Stimulated activated CD8-positive, alpha-beta memory T cell treated with anti-CD3 and anti-CD28 coated beads, Interleukin-15, amount 100 ng/mL, for 48 hours (primary cell): Measurements from ENCODE around the gene ASNSD1.

Source experiments
- DNase-seq, 2 donors: peaks; one replicate each; pipeline ENCODE4 v3.0.0-alpha.2; 2020; ENCODE audit warnings: low read depth in 2 of 2

ASNSD1 gene

DNA sequence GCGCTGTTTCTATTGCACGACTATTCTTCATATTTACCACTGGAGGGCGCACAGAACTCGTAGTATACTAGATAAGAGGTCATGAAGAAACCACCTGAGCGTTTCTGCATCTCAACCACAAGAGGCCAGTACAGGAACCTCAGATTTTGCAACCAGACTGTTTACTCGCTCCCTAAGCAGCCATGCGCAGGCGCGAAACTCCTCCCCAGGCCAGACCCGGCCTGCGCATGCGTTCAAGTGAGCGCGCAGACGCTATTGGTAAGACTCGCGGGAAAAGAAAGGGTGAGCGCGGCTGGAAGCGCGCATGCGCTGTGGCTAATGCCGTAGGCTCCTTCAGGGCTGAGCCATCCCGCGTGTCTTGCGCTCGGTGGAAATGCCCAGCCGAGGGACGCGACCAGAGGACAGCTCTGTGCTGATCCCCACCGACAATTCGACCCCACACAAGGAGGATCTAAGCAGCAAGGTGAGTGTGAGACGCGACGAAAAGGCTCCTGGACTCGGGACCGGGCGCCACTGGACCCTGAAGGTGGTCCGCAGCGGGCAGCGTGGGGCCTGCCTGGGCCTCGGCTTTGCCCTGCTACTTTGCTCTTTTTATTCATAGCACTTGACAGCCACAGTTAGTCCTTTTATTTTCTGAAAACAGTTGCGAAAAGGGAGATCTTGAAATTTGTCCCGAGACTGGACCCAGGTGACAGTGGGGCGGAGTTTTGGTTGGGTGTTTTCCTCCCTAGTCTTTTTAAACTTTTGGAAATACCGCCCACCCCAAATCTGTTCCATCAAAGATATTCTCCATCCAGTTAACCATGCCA is at the start of gene ASNSD1:
ASNSD1 (plus strand) TSS at position 312 of the 809 bp plus-strand sequence. CDS start 4,674 bp downstream, outside the sequence.
- DNase-seq = peak; percentile 98 to 99

DNA sequence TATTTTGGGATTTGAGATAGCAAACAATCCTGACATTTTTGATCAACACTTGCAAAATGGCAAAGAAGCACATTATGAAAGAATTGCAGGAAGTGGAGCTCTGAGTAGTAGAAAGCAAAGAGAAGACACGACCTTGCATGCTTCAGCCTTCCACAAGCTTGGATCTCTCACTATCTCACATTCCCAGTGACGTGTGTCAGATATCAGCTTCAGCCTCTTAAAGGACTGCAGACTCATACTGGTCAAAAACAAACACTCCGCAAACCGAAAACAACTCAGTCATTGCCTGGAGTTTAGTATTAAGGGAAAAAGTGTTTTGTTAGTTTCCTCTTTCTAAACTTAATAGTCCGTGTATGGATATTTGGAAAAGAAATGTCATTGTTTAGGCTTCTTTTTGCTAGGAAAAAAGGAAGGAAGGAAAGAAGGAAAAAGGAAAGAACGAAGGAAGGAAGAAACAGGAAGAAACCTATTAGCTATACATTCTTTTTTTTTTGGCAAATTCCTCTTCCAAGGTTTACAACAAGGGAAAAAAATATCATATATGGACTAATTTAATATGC is 48.1 kb upstream of the ASNSD1 start:
- DNase-seq = no peak

DNA sequence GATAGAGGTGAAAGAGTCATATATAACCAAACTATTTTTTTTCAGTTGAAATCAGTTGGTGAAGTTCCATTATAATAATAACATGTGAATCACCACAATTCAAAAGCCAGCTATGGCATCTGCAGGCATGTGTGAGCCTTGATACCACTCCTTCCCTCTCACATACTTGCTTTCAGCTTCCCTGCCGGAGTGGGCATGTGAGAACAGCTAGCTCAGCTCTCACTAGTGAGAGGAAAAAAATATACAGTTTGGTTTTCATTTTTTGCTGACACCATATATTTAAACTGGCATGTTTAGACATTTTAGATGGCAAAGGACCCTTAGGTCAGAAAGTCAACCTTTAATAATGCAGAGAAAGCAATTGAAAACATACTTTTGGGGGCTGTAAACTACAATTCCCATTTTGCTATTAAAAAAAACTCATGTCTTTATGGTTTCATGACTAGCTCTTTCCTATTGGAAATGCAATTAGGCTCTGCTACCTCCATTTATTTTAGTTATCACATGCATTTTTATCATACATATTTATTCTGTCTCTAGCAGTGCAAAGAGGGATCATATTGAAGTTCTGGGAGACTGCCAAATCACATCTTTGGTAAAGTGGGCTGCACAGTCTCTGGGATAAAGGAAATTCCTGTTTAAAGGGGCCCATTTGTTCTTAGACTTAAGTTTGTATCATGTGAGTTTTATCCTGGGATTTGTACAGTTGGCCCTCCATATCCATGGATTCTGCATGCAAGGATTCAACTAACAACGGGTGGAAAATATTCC is 47.4 kb upstream of the ASNSD1 start:
- DNase-seq = no peak

- DNase-seq = no peak
These were observed 46.7 kb upstream of the ASNSD1 start for GRCh38 chr2:189614585-189614984.

GRCh38 chr2:189618197-189618596 is 43.1 kb upstream of the ASNSD1 start:
- no peak for DNase-seq

DNA sequence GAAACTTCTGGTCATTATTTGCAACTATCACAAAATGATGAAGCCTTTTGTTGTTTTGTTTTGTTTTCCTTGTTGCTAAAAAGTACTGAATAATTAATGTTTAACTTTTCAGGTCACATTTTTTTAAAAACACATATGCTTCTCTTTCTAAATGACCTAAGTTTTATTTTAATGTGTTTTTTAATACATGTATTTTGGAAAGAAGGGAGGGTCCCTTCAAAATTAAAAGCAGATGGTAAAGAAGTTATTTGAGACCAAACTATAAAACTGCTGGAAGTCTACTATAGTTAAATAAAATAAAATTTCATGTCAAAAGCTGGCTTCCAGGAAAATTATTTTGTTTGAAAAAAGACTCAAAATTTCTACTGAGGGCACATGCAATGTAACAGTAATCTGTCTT is 39.5 kb upstream of the ASNSD1 start:
- DNase-seq = no peak

DNA sequence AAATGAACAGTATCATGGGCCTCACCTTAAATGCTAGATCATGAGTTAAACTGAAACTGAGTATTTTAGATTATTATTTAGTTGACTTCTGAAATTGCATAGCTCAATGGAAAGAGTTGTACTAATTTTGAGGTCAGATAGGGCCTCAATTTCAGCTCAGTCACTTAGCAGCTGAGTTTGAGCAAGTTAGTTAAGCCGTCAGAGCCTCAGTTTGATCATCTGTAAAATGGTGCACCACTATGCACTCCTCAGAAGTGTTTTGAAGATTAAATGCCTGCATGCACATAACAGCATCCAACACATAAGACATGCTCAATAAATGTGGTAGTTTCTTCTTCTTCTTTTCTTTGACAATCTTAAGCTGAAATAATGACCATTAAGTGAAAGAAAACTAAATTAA is 38.2 kb upstream of the ASNSD1 start:
- DNase-seq = no peak

- no peak for DNase-seq
These were observed 36.5 kb upstream of the ASNSD1 start for GRCh38 chr2:189624648-189625355.

- DNase-seq = no peak
These were observed 35.6 kb upstream of the ASNSD1 start for GRCh38 chr2:189625636-189626035.

DNA sequence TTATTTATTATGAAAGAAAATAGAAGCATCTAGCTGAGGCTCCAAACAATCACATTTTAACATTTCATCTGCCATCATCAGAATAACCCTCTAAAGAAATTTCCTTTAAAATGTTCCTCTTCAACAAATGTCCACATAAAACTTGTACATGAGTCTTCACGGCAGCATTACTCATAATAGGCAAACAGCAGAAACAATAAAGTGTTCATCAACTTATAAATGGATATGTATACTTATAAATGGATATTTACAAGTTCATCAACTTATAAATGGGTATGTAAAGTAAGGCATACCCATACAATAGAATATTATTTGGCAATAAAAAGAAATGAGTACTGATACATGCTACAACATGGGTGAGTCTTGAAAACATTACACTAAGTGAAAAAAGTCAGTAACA is 33.5 kb upstream of the ASNSD1 start:
- DNase-seq = no peak

DNA sequence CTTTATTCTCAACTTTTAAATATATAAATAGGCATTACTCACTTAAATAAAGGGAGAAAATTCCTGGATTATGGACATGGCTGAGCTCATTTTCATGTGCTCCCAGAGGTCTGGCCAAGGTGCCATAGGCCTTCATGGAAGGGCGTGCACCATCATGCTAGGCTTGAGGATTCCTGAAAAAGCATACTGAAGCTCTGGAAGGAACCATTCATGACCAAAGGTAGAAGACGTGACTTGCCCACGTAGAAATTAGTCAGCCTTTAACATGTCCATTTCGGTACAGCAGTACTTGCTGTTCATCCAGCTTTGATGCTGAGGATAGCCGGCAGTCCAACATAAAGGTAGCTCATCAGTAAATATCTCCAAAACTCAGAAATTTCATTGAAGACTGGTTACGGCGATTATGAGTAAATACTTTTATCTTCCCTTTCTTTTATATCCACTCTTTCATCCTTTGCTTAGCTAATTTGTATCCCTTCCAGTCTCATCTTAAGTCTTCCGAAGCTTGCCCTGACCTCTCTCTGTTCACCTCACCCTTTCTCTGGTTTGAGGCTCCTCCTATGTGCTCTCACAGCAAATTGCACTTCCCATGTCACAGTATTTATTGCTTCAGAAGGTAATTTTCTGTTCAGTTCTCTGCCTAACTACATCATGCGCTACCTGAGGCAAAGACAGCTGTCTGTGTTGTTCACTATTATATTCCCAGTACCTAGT is 32.3 kb upstream of the ASNSD1 start:
- no peak for DNase-seq

GRCh38 chr2:189629531-189630453 is 31.5 kb upstream of the ASNSD1 start:
- DNase-seq = no peak

GRCh38 chr2:189631849-189632248 is 29.4 kb upstream of the ASNSD1 start:
- DNase-seq = no peak

DNA sequence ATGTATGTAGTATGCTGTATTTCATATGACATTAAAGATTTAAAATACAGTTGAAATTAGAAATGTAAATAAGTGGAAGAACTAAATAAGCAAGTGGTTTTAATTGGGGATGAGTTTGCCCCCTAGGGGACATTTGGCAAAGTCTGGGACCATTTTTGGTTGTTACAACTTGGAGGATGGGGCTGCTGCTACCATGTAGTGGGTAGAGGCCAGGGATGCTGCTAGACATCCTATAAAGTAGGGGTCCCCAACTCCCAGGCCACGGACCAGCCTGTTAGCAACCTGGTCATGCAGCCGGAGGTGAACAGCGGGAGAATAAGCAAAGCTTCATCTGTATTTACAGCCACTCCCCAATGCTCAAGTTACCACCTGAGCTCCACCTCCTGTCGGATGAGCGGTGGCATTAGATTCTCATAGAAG is 27.9 kb upstream of the ASNSD1 start:
- DNase-seq = no peak

- DNase-seq = no peak
These were observed 25.9 kb upstream of the ASNSD1 start for GRCh38 chr2:189635353-189635752.

DNA sequence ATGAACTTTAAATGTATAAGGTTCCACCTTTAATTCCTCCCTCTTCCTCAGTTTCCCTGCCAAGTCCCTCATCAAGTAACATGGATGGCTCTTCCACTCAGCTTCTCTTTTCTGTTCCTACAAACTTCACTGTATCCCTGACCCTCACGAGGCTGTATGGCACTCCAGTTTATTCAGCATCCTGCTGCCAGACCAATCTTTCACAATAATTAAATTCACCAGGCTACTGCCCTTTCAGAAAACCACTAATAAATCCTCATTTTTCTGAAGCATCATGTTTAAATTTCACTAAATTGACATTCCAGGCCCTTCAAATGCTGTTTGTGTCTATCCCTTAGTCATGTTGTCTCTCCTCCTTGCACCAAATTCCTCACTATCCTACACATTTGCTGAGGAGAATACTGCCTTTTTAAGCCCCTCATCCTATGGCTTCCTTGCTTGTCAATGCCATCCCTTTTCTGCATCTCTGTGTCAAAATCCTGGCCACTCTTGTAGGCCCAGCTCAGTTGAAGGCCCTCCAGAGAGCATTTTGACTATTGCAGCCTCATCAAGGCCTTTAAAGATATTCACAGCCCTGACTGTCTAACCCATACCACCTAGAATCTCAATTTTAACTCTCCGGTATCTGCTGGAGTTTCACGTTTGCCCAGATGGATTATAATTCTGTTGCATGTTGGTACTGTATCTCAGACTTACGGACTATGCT is 22.8 kb upstream of the ASNSD1 start:
- DNase-seq = no peak

DNA sequence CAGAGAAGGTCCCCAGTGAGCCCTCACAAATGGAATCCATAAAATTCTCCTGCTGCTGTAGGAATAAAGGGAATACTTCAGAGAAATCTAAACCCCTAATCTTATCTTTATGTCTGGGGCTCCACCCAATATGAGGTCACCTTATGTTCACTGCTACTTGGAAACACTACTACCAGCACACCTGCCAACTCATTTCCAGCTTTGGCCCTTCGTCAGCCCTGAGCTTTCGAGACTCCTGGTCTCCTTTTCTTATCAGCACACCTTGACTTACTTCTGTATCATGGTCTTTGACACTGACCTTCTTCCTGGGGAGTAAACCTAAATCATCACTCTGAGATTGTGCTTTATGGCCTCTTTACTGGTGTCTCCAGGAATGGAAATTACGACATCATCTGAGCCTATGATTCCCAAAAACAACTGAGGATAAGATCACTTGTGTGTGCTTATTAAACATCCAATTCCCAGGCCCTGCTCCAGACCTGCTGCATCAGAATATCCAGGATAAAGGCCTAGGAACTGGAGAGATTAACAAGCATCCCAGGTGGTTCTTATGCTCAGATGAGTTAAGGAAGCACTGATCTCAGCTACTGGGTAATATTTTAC is 22.2 kb upstream of the ASNSD1 start:
- no peak for DNase-seq

GRCh38 chr2:189641002-189641401 is 20.3 kb upstream of the ASNSD1 start:
- no peak for DNase-seq

- DNase-seq = peak in 1 of 2 donors; percentile 54
These were observed 19.7 kb upstream of the ASNSD1 start for GRCh38 chr2:189641590-189641989.
